GM19438 (cell line): ENCODE results near the gene NPIPA3.
A peak's percentile ranks its signal among the peaks of the same experiment; 100 is the strongest.
"Not testable (repeated sequence)": the region's sequence is repeated elsewhere in the genome, so short reads cannot be mapped to it uniquely, and the experiment has no call there.

Experiments used
- ATAC-seq: cut with Tn5 transposase; IDR thresholded peaks from one replicate; pipeline ENCODE4 v1.9.1; 2021; ENCODE audit warnings: low read depth; ENCODE audit not compliant: unreplicated experiment

NPIPA3 gene

DNA sequence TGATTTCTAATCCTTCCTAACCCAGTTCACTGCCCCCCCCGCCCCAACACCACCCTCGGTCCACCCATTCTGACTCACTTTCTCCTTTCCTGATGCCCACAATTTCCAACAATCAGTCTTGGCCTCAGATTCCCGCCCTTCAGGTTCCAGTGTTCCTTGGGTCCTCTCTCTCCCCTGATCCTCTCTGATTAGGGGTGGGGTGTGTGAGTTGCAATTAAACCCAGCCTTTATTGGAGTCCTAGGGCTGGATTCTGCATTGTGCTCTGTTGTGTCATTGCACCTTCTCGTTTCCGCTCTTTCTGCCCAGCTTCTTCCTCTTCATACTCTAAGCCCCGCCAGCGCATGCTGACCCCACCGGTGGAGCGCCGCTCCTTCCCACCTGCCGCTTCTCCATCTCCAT lies 38.6 kb downstream of the NPIPA3 start:
- ATAC-seq = not testable (repeated sequence)

GRCh38 chr16:14742273-14743128 lies 39.3 kb downstream of the NPIPA3 start, which contains the start of gene NPIPA2:
Gene NPIPA2 (plus strand): TSS chr16:14742533. CDS start chr16:14748066, 5,533 bp downstream.
- peak; percentile 96 for ATAC-seq

GRCh38 chr16:14773654-14774053 lies 70.4 kb downstream of the NPIPA3 start:
- ATAC-seq = not testable (repeated sequence)

DNA sequence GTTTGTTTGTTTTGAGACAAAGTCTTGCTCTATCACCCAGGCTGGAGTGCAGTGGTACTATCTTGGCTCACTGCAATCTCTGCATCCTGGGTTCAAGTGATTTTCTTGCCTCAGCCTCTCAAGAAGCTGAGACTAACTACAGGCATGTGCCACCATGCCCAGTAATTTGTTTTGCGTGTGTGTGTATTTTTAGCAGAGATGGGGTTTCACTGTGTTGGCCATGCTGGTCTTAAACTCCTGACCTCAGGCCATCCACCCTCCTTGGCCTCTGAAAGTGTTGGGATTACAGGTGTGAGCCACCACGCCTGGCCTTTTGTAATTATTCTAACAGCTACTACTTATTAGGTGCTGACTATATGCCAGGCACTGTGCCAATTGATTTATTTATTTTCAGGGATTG lies 72.4 kb downstream of the NPIPA3 start:
- ATAC-seq = not testable (repeated sequence)
